COLO668 (cell line): Measurements from ENCODE around the gene LCLAT1.

ENCODE experiments used
- DNase-seq: peaks from one replicate; lab custom pipeline; 2025; ENCODE audit not compliant: unreplicated experiment; lab: John Stamatoyannopoulos, UW

LCLAT1 gene

GRCh38 chr2:30663806-30664205 is 216.8 kb downstream of the LCLAT1 start:
- DNase-seq, result no peak

DNA sequence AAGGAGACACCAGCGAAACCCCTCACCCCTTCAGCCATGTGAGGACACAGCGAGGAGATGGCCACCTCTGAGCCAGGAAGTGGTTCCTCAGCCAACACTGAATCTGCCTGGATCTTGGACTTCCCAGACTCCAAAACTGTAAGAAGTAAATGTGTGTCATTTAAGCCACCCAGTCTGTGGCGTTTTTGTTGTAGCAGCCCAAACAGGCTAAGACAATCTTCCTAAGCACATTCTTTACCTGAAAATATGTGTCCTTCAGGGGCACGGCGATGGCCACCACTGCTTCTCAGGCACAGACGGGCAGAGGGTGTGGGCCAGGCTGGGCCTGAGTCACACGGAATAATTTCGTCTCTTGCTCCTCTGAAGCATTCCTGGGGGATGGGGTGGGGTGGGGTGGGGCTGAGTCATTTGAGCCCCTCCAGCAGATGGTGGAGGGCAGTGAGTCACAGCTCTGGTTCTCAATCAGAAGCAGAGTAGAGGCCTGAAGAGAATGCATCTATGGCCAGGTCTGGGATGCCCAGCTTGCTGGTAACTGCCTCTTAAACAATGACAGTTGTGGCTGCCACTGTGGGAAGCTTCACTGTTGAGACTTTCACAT is 217.8 kb downstream of the LCLAT1 start:
- no peak for DNase-seq

GRCh38 chr2:30665761-30666265 is 218.8 kb downstream of the LCLAT1 start:
- DNase-seq, result no peak

DNA sequence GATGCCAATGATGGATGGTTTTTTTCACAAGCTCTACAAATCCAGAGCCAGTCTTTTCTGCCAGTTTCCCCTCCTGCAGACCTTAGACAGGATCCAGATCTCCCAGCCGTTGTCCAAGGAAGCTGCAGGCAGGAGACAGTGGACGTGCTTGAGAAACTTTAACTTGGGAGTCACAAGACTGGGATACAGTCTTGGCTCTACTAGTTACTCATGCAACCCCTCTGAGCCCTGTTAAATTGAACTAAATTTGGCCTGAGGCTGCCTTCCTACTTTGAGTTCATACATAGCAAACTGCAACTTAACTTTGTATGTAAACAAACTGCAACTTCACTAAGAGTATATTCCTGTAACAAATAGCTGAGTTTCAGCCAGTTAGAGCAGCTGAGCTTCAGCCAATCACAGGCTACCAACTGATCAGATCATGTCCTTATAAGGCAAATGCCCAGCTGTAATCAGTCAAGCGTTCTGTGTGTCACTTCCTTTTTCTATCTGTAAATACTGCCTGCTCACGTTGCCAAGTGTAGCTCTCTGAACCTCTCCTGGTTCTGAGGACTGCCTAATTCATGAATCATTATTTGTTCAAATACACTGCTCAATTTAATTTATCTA is 219.3 kb downstream of the LCLAT1 start:
- DNase-seq, result peak; percentile 46

- DNase-seq, result no peak
These were observed 223.4 kb downstream of the LCLAT1 start for GRCh38 chr2:30670453-30670852.

DNA sequence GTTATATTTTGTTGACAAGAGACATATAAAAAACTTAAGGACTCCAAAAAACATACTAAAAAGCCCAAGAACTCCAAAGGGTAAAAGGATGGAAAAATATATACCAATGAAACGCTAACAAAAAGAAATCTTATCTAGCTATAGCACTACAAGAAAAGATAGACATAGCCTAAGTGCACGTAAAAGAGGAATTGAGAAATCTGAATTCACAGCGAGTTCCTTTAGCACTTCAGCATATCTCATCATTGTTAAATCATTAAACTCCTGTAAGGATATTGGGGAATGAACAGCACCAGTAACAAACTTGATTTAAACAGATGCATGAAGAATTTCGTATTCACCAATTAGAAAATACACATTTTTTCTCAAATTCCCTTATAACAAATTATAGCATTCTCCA is 226.1 kb downstream of the LCLAT1 start:
- no peak for DNase-seq

GRCh38 chr2:30675758-30676157 is 228.7 kb downstream of the LCLAT1 start:
- no peak for DNase-seq

DNA sequence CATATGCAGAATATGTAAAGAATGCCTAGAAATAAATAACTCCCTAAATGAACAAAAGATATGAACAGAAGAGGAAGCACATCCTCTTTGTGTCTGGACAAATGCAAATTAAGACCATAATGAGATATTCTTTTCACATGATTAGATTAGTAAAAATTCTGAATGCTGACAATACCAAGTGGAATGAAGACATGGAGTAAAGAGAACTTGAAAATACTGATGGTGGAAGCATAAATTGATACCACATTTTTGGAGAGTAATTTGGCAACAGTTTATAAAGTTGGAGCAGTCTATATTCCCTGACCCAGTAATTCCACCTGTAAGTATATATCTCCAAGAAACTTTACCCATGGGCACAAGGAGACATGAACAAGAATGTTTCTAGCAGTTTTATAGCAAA is 230.2 kb downstream of the LCLAT1 start:
- no peak for DNase-seq

DNA sequence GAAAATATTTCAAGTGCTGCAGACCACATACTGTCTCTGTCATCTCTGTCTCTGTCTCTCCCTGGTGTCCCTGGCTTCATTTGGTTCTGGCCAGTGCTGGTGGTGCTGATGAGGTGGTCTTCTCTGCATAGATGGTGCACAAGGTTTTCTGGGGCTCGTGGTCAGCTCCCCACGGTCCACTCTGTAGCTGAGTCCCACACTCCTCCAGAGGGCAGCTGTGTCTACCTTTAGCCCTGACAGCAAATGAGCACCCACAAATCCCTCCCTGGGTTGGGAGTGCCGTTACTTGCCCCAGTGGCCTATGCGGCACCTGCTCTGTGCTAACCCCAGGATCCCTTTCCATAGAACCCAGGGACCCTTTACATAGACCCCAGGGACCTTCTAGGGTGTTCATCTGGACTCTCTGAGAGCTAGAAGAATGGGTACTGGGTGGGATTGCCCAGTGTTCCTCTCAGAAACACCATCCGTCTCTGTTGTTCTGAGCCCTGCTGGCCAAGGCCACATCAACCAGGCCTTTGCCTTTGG is 230.9 kb downstream of the LCLAT1 start:
- no peak for DNase-seq

- no peak for DNase-seq
These were observed 231.5 kb downstream of the LCLAT1 start for GRCh38 chr2:30678410-30679137.

DNA sequence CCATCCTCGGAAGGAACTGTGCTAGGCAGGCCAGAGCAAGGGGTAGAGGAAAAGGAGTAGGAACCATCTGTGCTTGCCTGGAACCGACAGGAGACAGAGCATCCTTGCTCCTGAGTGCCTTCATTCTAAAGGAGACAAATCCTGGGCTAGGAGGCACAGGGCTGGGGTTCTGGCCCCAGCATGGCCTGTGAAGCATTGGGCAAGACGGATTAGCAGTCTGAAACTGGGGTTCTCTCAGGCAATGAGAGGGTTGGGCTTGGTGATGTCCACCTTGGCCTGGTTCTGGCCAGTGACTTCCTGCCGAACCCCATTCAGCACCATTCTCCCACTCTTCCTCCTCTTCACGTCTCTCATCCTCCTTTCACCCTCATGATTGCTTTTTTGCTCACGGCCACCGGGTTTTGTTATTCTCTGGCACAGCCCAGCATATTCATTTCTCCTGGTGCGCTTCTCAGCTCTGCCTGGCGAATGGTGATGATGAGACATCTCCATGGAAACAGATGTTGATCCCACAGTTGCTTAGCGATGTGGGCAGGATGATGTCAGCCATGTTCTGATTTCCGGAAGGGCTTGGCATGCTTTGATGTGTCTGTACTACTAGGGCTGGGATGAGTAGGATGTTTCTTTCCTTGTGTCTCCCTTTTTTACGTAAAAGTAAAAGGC is 232.5 kb downstream of the LCLAT1 start:
- no peak for DNase-seq

GRCh38 chr2:30680121-30680520 is 233.1 kb downstream of the LCLAT1 start:
- DNase-seq, result no peak

- DNase-seq, result no peak
These were observed 234.0 kb downstream of the LCLAT1 start for GRCh38 chr2:30681022-30681421.

DNA sequence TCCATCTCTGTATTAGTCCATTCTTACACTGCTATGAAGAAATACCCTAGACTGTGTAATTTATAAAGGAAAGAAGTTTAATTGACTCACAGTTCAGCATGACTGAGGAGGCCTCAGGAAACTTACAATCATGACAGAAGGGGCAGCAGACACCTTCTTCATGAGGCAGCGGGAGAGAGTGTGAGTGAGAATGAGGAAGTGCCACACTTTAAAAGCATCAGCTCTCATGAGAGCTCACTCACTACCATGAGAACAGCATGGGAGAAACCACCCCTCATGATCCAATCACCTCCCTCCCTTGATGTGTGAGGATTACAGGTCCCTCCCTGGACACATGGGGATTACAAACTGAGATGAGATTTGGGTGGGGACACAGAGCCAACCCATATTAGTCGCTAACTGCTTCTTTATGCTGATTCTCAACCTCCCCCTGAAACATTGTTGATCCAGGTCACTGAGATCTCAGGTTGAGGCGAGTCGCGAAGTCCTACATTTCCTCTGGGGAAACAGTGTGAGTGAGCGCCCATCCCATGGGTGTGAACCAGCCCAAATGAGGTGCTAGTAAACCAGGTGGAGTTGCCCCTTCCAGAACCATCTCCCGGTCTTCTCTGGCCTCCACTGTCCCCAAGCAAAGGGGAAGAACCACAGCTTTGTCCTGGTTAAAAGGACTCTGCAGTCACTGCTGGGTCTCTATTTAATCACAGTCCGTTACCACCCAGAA is 236.3 kb downstream of the LCLAT1 start:
- DNase-seq, result no peak

GRCh38 chr2:30684026-30684425 is 237.0 kb downstream of the LCLAT1 start:
- no peak for DNase-seq

DNA sequence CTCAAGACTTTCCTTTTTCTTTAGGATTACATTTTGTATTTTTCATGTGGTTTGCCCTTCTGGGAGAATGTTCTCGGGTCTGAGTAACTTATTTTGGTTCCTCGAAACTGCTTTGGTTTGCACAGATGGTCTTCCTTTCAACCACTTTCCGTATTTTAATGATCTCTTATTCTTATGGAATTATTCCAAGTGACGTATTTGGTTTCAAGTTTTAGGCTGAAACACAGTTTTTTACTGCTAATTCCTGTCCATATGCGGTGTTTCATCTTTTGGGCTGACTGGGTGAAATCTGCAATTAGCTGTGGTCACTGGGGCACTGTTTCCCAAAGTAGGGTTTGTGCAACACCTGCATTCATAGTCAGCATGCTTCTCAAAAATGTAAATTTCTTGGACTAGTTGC is 237.5 kb downstream of the LCLAT1 start:
- no peak for DNase-seq

GRCh38 chr2:30684996-30685395 is 237.9 kb downstream of the LCLAT1 start:
- no peak for DNase-seq

- DNase-seq, result peak; percentile 57
These were observed 239.0 kb downstream of the LCLAT1 start for GRCh38 chr2:30686000-30686399.

DNA sequence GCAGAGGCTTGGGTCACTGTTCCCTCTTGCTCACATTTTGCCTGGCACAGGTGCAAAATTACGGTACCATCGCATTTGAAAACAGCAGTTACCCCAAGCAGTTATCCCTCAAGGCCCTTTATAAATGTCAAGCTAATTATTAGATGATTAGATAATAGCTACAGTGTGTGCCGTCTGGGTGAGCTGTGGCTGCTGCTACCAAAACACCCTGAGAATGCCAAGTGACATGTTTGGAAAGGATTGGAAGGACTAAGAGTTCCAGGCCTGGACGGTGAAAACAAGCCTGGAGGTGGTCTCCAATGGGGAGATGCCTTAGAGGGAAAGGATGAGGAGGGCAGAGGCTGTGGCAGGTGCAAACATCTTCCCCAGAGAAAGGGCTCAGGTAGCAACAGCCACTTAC is 239.6 kb downstream of the LCLAT1 start:
- no peak for DNase-seq

DNA sequence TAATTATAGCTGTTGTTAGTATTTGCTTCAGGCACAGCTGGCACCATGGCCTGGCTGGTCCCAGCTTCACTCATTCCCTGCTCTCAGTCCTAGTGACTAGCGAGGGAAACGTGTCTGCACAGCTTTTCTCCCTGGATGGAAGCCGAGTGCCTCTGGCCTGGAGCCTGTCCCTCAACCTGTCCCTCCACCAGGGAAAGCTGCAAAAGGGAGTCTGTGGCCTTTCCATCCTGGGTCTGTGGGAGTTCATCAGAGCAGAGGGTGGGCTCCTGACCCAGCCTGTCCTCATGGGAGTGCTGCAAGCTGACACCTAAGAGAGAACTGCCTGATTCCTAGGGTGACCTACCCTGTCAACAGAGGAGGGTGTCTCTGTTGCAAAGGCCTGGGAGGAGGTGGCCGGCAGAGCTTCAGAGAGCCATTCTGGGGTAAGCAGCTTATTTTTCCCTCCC is 241.9 kb downstream of the LCLAT1 start:
- no peak for DNase-seq
